GM12878 (cell line): ENCODE measurements around the gene MTHFD1. TPM values are rescaled to one million over a fixed set of nuclear protein-coding genes. Genes with fewer than 3 reads are reported as not detected.

Source experiments
- ATAC-seq: fragments of 200-7000 bp; cut with Tn5 transposase; 3 replicates; pipeline ENCODE4 v1.9.1; 2020; ENCODE audit warnings: mild to moderate bottlenecking, moderate library complexity
- BruUV-seq: library from RNA; stranded (reverse); fragments of 400-500 nt; replicated peaks from 2 replicates; lab custom pipeline; 2021; lab: Mats Ljungman, UMichigan
- CTCF ChIA-PET: fragments of 300-600 bp; sonication (Branson Sonifier 250); formaldehyde crosslinking; extraction: SDS; loops from one replicate; lab custom pipeline; 2021; ENCODE audit warnings: inconsistent platforms; lab: Yijun Ruan, JAX
- POLR2A ChIA-PET: fragments of 350-600 bp; formaldehyde crosslinking; extraction: SDS; loops from one replicate; lab custom pipeline; 2021; ENCODE audit warnings: inconsistent platforms; lab: Charles Lee
- RAD21 ChIA-PET: fragments of 300-600 bp; sonication (Branson Sonifier 250); formaldehyde crosslinking; loops from one replicate; lab custom pipeline; 2023; ENCODE audit warnings: antibody characterized with exemption; ENCODE audit not compliant: unreplicated experiment; lab: Charles Lee
- SMC1A ChIA-PET: fragments of 300-600 bp; sonication (Branson Sonifier 250); formaldehyde crosslinking; loops from one replicate; lab custom pipeline; 2023; ENCODE audit not compliant: unreplicated experiment, uncharacterized antibody; lab: Charles Lee
- DNase-seq: peaks from one replicate; pipeline ENCODE4 v3.0.0-alpha.2; 2011; ENCODE audit warnings: low read depth, low spot score
- FAIRE-seq: peaks from 3 replicates; lab custom pipeline; 2011; peaks lifted over from hg19 to GRCh38; lab: Jason Lieb, UNC
- H2AFZ ChIP-seq: 2 replicates; pipeline ENCODE4 v1.6.0; 2011; ENCODE audit warnings: low read depth, low read length, control low read depth; ENCODE audit not compliant: control insufficient read depth
- H3K27ac ChIP-seq: 2 replicates; pipeline ENCODE4 v1.5.1; 2011; ENCODE audit warnings: control low read depth; ENCODE audit not compliant: control insufficient read depth, insufficient read depth
- H3K27me3 ChIP-seq, 2 experiments: replicated peaks in 1 of 2; 2 replicates each; pipeline versions ENCODE4 v1.6.0 to v1.6.1; 2011; ENCODE audit warnings: low read length in 1 of 2; ENCODE audit not compliant: control insufficient read depth in 2 of 2, insufficient read depth in 2 of 2
- H3K36me3 ChIP-seq, 2 experiments: 2 replicates each; pipeline ENCODE4 v1.5.1; 2011; ENCODE audit warnings: low read length in 1 of 2; ENCODE audit not compliant: control insufficient read depth in 2 of 2, insufficient read depth in 2 of 2
- H3K4me1 ChIP-seq: 2 replicates; pipeline ENCODE4 v1.6.1; 2011; ENCODE audit warnings: mild to moderate bottlenecking, low read length, moderate library complexity, mixed read lengths; ENCODE audit not compliant: control insufficient read depth, insufficient read depth
- H3K4me2 ChIP-seq: 2 replicates; pipeline ENCODE4 v1.6.0; 2011; ENCODE audit warnings: control low read depth; ENCODE audit not compliant: control insufficient read depth, insufficient read depth
- H3K4me3 ChIP-seq: fragments of 200-600 bp; sonication (generic); 2 replicates; pipeline ENCODE4 v1.5.1; 2016
- H3K79me2 ChIP-seq: 2 replicates; pipeline ENCODE4 v1.6.0; 2011; ENCODE audit warnings: low read length; ENCODE audit not compliant: control insufficient read depth, insufficient read depth
- H3K9ac ChIP-seq: 2 replicates; pipeline ENCODE4 v1.8.0; 2011; ENCODE audit warnings: low read length, control low read depth, mixed read lengths; ENCODE audit not compliant: control insufficient read depth, insufficient read depth
- H3K9me3 ChIP-seq: replicated peaks from 3 replicates; pipeline ENCODE4 v1.5.1; 2011; ENCODE audit warnings: mild to moderate bottlenecking, low read length; ENCODE audit not compliant: control insufficient read depth, insufficient read depth
- H4K20me1 ChIP-seq: 2 replicates; pipeline ENCODE4 v1.6.0; 2011; ENCODE audit not compliant: control insufficient read depth, insufficient read depth
- ATF7 ChIP-seq: fragments of 450-650 bp; IDR thresholded peaks from 2 replicates; pipeline ENCODE4 v1.6.1; 2016; ENCODE audit warnings: low read depth, mild to moderate bottlenecking
- CREB1 ChIP-seq: IDR thresholded peaks from 2 replicates; pipeline ENCODE4 v1.6.1; 2012; ENCODE audit warnings: low read depth, mild to moderate bottlenecking, inconsistent platforms
- JUND ChIP-seq: IDR thresholded peaks from 2 replicates; pipeline ENCODE4 v1.6.1; 2012; ENCODE audit warnings: low read depth, mild to moderate bottlenecking, low read length, improper control_type of control experiment, moderate library complexity
- KAT2A ChIP-seq: conservative IDR thresholded peaks from 2 replicates; pipeline ENCODE4 v1.6.1; 2011; ENCODE audit warnings: low read depth, low read length; ENCODE audit not compliant: control insufficient read depth
- MEF2B ChIP-seq: fragments of 450-650 bp; IDR thresholded peaks from 2 replicates; pipeline ENCODE4 v1.6.1; 2018; ENCODE audit warnings: mild to moderate bottlenecking, moderate library complexity; ENCODE audit not compliant: partially characterized antibody, poor library complexity, severe bottlenecking
- PML ChIP-seq: IDR thresholded peaks from 2 replicates; pipeline ENCODE4 v1.6.1; 2012; ENCODE audit warnings: low read length, inconsistent platforms
- SREBF2 ChIP-seq: IDR thresholded peaks from 2 replicates; pipeline ENCODE4 v1.6.1; 2012; ENCODE audit warnings: mild to moderate bottlenecking, low read length
- TBL1XR1 ChIP-seq: IDR thresholded peaks from 2 replicates; pipeline ENCODE4 v1.6.1; 2012; ENCODE audit warnings: low read depth, low read length, improper control_type of control experiment
- TCF3 ChIP-seq: IDR thresholded peaks from 2 replicates; pipeline ENCODE4 v1.6.1; 2012; ENCODE audit warnings: low read depth, mild to moderate bottlenecking, low read length, borderline replicate concordance; ENCODE audit not compliant: insufficient read depth
- ZSCAN29 ChIP-seq: fragments of 450-650 bp; IDR thresholded peaks from 2 replicates; pipeline ENCODE4 v1.6.1; 2017; ENCODE audit warnings: mild to moderate bottlenecking, moderate library complexity
- WGBS: methylation state at CpG from one replicate; pipeline ENCODE4 v1.1.6; 2016; ENCODE audit warnings: low lambda C conversion rate; ENCODE audit not compliant: insufficient replicate concordance, insufficient coverage; ENCODE audit errors: missing lambda C conversion rate; 5-methylcytosine and 5-hydroxymethylcytosine counted together
- in situ Hi-C: fragments of 300-500 bp; cut with MboI; formaldehyde crosslinking; loops from 9 replicates; pipeline ENCODE4 v1.14.3; 2018; ENCODE audit warnings: mixed read lengths
- intact Hi-C: fragments of 100-400 bp; cut with micrococcal nuclease; formaldehyde crosslinking; loops from one replicate; pipeline ENCODE4 v1.14.2; 2022; ENCODE audit not compliant: unreplicated experiment
- polyA plus RNA-seq, 11 experiments: library from polyadenylated mRNA; depleted of rRNA in 4 of 11; unstranded in 6 of 11; stranded (reverse) in 5 of 11; fragments of >200 nt; fragmentation: Nextera tagmentation in 4 of 11; fragmentation: Illumina TruSeq in 1 of 11; extraction: Ambion mirVana in 4 of 11; extraction: Trizol in 1 of 11; gene quantifications; 1 replicate in 1 of 11; 2 replicates in 10 of 11; pipeline versions ENCODE4 v1.2.1 to v1.2.3, GENCODE V29; 2011 to 2016; ENCODE audit warnings: inconsistent platforms in 2 of 11, missing spikeins in 2 of 11, low read depth in 1 of 11
- total RNA-seq, 4 experiments: library from RNA; depleted of rRNA in 3 of 4; stranded (reverse); fragments of >200 nt in 3 of 4; fragmentation: Illumina TruSeq in 1 of 4; extraction: Trizol in 1 of 4; gene quantifications; 2 replicates each; pipeline versions ENCODE4 v1.2.1 to v1.2.3, GENCODE V29; 2013 to 2021
- TF ChIP-seq, protein P1 (sequence below): IDR thresholded peaks from 2 replicates; pipeline ENCODE4 v1.6.1; 2012; ENCODE audit warnings: low read depth, low read length, improper control_type of control experiment
- TF ChIP-seq, protein P2 (sequence below): IDR thresholded peaks from 2 replicates; pipeline ENCODE4 v1.6.1; 2011; ENCODE audit warnings: low read depth, mild to moderate bottlenecking, low read length, moderate library complexity, borderline replicate concordance; ENCODE audit errors: extremely low read depth
- TF ChIP-seq, protein P3 (sequence below): fragments of 450-650 bp; formaldehyde crosslinking; IDR thresholded peaks from 2 replicates; pipeline ENCODE4 v1.4.0; 2022; ENCODE audit warnings: mild to moderate bottlenecking, moderate library complexity

MTHFD1 gene
- total and polyA plus RNA-seq, 10 of the 15 experiments (the other 5 are each of a cell fraction or from before 2014, with no cell fraction given) = 99.3 to 310 (median 173) TPM

DNA sequence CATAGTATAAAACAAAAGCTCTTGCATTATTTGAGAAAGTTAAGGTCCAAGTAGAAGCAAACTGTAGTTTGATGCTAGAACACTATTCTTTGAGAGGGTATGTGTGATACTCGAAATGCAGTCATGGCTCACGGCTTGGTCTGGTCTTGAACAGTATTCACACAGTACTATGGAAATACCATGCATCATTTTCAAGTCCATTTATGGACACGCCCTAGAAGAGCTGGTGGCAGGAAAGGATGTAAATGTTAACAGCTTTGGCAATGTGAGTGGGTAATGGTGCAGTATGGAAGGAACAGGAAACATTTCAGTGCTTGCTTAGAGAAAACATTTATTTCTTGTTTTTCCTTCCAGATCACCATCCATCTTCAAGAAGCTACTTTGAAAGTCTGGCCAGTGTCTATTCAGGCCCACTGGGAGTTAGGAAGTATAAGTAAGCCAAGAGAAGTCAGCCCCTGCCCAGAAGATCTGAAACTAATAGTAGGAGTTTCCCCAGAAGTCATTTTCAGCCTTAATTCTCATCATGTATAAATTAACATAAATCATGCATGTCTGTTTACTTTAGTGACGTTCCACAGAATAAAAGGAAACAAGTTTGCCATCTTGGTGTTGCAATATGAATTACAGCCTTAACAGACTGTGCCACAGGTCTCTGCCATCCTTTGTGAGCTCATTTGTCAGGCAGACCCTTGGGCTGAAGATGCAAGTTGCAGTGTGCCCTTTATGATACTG lies 71.4 kb downstream of the MTHFD1 start:
- Histone ChIP-seq H2AFZ (no peak overlapping the region), H3K27me3 (no peaks in the 10 kb centered on the region), H3K36me3 (peaks cover 8 to 16% of the 10 kb centered on the region in 2 experiments; a peak in 3 of 4 replicates), H4K20me1 (no peaks in the 10 kb centered on the region), H3K4me1 (peaks cover 27% of the 10 kb centered on the region), H3K9ac (no peak overlapping the region), H3K4me3 (no peak overlapping the region), H3K27ac (no peak overlapping the region), H3K4me2 (no peak overlapping the region), H3K79me2 (no peaks in the 10 kb centered on the region), H3K9me3 (no peaks in the 10 kb centered on the region)
- in situ Hi-C loops (no loop called here), intact Hi-C loops (no loop called here)
- DNase-seq (no peak), ATAC-seq (no peak), FAIRE-seq (no peak)
- ChIA-PET RAD21 (interaction anchor here (1.3 to 1.7 kb wide), 3 partner anchors 13 to 72 kb away, joined by 3 to 5 read pairs (median 4); partner anchors contain the start of gene MTHFD1), POLR2A (interaction anchor here (0.8 kb wide), 1 partner anchor 11 kb away, joined by 3 read pairs; no protein-coding TSS in a partner anchor), CTCF (interaction anchor here (0.6 to 2.9 kb wide), 7 partner anchors 9 to 43 kb away, joined by 3 to 21 read pairs (median 5); no protein-coding TSS in a partner anchor), SMC1A (interaction anchor here (0.6 to 2.2 kb wide), 5 partner anchors 14 to 72 kb away, joined by 3 to 7 read pairs (median 4); no protein-coding TSS in a partner anchor)
- no TSS peak for BruUV-seq
- WGBS = 21% methylated on average over 4 of the region's 4 CpGs
- TF ChIP-seq SREBF2 = no peak
- TF ChIP-seq TCF3 = no peak
- no peak for TF ChIP-seq ZSCAN29
- no peak for TF ChIP-seq MEF2B
- TF ChIP-seq ATF7 = no peak
- TF ChIP-seq, protein P1, sequence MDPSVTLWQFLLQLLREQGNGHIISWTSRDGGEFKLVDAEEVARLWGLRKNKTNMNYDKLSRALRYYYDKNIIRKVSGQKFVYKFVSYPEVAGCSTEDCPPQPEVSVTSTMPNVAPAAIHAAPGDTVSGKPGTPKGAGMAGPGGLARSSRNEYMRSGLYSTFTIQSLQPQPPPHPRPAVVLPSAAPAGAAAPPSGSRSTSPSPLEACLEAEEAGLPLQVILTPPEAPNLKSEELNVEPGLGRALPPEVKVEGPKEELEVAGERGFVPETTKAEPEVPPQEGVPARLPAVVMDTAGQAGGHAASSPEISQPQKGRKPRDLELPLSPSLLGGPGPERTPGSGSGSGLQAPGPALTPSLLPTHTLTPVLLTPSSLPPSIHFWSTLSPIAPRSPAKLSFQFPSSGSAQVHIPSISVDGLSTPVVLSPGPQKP = no peak
- TF ChIP-seq, protein P2, sequence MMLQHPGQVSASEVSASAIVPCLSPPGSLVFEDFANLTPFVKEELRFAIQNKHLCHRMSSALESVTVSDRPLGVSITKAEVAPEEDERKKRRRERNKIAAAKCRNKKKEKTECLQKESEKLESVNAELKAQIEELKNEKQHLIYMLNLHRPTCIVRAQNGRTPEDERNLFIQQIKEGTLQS = no peak
- TF ChIP-seq KAT2A = no peak
- no peak for TF ChIP-seq PML
- TF ChIP-seq CREB1 = no peak
- TF ChIP-seq JUND = no peak
- no peak for TF ChIP-seq TBL1XR1
- TF ChIP-seq, protein P3, sequence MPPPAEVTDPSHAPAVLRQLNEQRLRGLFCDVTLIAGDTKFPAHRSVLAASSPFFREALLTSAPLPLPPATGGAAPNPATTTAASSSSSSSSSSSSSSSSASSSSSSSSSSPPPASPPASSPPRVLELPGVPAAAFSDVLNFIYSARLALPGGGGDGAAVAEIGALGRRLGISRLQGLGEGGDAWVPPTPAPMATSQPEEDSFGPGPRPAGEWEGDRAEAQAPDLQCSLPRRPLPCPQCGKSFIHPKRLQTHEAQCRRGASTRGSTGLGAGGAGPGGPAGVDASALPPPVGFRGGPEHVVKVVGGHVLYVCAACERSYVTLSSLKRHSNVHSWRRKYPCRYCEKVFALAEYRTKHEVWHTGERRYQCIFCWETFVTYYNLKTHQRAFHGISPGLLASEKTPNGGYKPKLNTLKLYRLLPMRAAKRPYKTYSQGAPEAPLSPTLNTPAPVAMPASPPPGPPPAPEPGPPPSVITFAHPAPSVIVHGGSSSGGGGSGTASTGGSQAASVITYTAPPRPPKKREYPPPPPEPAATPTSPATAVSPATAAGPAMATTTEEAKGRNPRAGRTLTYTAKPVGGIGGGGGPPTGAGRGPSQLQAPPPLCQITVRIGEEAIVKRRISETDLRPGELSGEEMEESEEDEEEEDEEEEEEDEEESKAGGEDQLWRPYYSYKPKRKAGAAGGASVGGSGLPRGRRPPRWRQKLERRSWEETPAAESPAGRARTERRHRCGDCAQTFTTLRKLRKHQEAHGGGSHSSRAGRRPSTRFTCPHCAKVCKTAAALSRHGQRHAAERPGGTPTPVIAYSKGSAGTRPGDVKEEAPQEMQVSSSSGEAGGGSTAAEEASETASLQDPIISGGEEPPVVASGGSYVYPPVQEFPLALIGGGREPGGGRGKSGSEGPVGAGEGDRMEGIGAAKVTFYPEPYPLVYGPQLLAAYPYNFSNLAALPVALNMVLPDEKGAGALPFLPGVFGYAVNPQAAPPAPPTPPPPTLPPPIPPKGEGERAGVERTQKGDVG (CRISPR knock-in tag) = no peak
